Activated CD4-positive, alpha-beta T cell treated with anti-CD3 and anti-CD28 coated beads, Interleukin-2, amount 50 U/mL, for 24 hours (primary cell): ENCODE data around the gene WDR74.
"Not testable (repeated sequence)": the region's sequence is repeated elsewhere in the genome, so short reads cannot be mapped to it uniquely, and the experiment has no call there.

Experiments
- DNase-seq, 2 donors: peaks; one replicate each; pipeline ENCODE4 v3.0.0-alpha.2; 2020; ENCODE audit warnings: low read depth in 1 of 2, low spot score in 1 of 2

Gene WDR74

DNA sequence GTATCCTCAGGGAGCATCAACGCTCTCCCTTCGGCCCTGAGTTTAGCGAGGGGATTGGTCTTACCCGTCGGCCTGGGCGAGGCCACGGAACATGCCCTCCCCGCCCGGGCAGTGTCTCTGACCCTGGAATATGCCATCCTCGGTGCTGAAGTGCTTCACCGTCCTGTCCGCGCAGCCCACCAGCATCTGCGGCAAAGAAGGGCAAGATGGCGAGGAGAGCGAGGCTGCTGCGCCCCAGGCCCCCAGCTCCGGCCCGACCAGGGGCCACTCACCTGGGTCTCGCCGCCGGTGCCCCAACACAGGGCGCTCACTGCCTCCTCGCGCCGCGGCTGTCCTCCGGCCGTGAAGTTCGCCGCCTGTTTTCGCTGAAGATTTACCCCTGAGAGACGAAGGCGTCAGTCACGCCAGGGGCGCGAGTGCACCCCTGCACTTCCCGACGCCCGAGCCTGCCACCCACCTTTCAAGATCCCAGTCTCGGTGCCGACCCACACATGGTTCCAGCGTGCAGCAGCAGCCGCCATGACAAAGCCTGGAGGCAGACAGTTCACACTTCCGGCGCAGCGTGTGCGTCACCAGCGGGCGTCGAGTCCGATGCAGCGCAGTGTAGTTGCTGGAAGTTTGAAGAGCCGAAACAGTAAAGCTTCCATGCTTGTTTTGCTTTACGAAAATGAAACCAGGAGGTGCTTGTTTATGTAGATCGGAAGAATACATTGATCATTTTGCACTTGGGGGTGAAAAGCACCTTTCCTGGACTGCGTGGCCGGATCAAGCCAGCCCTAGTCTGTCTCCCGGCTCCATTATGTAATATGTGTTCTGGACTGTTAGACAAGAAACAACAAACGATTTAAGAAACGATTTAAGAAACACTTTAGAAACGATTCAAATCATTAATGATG lies at the start of gene WDR74:
Gene WDR74, minus strand, starts transcription at position 541 of the 896 bp plus-strand sequence. Its CDS starts 20 bp downstream, at position 521.
- peak; percentile 74 to 90 for DNase-seq

DNA sequence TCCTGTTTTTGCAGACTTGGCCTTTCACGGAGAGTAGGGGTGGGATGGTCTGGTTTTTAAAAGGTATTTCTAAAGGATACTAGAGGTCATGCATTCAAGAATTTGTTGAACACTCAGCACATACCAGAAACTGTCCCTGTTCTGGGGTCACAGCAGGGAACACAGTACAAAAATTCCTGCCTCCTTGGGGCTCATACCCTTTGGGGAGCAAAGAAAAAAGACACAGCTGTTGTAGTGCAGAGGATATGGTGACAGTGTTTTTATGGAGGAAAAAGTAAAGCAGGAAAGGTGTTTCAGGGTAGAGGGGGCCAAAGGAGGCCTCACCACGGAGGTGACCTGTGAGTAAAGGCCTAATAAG lies 49.7 kb upstream of the WDR74 start:
- DNase-seq: no peak

DNA sequence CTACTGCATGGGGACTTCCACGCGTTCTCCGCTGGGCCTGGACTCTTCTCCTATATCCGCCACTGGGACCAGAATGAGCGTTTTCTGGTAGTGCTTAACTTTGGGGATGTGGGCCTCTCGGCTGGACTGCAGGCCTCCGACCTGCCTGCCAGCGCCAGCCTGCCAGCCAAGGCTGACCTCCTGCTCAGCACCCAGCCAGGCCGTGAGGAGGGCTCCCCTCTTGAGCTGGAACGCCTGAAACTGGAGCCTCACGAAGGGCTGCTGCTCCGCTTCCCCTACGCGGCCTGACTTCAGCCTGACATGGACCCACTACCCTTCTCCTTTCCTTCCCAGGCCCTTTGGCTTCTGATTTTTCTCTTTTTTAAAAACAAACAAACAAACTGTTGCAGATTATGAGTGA lies 49.0 kb upstream of the WDR74 start:
- DNase-seq: no peak

DNA sequence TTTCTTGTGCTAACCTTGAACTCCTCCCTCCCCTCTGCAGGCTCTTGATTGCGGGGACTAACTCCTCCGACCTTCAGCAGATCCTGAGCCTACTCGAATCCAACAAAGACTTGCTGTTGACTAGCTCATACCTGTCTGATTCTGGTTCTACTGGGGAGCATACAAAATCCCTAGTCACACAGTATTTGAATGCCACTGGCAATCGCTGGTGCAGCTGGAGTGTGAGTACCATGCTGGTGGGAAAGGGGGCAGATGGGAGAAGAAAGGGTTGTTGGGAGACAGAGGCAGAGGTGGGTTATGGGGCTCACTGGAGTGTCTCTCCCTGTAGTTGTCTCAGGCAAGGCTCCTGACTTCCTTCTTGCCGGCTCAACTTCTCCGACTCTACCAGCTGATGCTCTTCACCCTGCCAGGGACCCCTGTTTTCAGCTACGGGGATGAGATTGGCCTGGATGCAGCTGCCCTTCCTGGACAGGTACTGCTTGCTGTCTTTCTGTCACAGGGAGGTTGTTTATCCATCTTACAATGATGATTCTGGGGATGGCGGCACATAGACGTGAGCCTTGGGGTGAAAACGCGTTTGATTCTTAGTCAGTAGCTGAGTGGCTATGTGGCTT lies 45.9 kb upstream of the WDR74 start:
- no peak for DNase-seq

DNA sequence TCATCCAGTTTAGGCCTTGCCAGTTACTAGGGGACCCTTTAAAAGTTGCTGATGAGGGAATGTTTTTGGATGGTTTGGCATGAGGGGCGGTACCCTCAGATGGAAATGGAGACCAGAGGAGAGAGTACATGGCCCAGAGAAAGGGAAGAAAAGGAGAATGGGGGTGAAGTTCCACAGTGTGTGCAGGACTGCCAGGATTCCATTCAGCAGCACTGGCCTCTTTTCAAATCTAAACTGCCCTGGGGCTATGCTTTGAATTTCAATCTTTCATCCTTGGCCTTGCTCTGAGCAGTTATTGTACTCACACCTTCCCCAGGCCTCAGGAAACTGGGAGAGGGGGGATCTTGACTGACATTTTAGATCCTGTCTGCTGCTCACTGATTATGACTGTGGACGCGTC lies 44.3 kb upstream of the WDR74 start:
- no peak for DNase-seq

DNA sequence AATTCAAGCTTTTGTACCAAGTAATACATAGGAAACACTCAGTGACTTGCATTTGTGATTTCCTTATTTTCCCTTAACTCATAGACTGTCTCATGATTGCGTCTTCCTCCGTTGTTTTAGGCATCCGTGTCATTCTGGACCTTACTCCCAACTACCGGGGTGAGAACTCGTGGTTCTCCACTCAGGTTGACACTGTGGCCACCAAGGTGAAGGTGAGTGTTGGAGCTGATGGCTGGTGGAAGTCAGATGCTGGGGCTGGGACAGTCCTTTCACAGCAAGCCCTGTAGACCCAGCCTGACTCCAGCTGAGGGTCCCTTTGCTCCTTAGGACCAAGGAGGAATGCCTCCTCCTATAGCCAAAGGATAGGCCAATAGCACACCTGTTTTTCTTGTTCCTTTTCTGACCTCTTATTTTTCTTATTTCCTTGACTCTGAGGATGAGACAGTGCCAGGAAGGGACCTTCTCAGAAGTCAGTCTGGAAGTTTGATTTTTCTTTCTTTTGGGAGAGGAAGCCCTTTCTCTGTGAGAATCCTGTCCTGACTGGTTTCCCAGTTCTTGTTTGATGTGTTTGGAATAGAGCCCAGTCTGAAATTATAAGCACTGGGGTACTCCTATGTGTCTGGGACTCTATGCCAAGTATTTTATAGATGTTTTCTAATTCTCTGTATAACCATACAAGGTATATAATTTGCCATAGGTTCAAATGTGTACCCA lies 43.6 kb upstream of the WDR74 start:
- no peak for DNase-seq

DNA sequence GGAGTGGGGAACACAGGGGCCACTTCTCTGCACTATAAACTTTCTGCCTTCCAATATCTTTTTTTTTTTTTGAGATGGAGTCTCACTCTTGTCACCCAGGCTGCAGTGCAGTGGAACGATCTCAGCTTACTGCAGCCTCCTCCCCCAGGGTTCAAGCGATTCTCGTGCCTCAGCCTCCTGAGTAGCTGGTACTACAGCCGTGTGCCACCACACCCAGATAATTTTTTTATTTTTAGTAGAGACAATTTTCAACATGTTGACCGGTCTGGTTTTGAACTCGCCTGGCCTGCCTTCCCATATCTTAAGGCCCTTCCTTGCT lies 43.0 kb upstream of the WDR74 start:
- no peak for DNase-seq

DNA sequence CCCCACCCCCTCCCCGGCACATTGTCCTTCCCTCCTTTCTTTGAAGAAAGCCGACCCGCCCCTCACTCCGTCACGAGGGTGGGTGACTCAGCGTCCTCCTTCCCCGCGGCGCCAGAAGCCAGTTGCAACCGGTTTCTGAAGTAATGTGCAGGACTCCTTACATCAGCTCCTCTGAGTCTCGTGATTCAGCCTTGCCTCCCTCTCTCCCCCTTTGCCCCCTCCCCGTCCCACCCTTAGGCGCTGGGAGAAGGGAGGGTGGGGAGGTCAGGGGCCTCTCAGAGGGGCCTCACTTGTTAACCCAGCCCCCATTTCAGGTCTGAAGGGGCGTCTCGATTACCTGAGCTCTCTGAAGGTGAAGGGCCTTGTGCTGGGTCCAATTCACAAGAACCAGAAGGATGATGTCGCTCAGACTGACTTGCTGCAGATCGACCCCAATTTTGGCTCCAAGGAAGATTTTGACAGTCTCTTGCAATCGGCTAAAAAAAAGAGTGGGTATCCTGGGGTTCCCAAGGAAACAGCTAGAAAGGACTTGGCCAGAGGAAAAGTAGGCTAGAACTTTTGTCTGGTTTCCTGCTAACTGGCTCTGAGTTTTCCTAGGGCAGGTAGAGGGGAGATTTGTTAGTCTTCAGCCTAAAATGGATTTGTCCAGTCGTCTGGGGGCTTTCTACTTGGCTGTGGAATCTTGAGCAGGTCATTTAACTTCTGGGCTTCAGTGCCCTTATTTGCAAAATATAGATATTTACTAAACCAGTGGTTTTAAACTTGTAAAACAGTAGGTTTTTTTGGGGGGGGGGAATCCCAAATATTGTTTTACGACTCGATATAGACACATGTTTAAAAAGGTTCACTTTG lies 42.4 kb upstream of the WDR74 start:
- peak; percentile 89 to 94 for DNase-seq

DNA sequence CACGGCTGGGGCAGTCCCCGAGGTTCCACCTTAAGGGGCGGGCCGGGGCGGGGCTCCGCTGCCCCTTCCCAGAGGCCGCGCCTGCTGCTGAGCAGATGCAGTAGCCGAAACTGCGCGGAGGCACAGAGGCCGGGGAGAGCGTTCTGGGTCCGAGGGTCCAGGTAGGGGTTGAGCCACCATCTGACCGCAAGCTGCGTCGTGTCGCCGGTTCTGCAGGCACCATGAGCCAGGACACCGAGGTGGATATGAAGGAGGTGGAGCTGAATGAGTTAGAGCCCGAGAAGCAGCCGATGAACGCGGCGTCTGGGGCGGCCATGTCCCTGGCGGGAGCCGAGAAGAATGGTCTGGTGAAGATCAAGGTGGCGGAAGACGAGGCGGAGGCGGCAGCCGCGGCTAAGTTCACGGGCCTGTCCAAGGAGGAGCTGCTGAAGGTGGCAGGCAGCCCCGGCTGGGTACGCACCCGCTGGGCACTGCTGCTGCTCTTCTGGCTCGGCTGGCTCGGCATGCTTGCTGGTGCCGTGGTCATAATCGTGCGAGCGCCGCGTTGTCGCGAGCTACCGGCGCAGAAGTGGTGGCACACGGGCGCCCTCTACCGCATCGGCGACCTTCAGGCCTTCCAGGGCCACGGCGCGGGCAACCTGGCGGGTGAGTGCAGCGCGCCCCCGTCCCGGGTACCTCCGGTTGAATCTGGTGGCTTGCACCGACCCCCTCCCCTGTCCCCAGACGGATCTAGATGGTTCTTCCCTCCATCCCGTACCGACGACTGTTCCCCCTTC lies 41.6 kb upstream of the WDR74 start, which contains the start of gene SLC3A2:
Gene SLC3A2, plus strand, starts transcription at position 94 of the 776 bp plus-strand sequence. Its CDS starts 128 bp downstream, at position 222.
- DNase-seq: peak; percentile 77 to 78

DNA sequence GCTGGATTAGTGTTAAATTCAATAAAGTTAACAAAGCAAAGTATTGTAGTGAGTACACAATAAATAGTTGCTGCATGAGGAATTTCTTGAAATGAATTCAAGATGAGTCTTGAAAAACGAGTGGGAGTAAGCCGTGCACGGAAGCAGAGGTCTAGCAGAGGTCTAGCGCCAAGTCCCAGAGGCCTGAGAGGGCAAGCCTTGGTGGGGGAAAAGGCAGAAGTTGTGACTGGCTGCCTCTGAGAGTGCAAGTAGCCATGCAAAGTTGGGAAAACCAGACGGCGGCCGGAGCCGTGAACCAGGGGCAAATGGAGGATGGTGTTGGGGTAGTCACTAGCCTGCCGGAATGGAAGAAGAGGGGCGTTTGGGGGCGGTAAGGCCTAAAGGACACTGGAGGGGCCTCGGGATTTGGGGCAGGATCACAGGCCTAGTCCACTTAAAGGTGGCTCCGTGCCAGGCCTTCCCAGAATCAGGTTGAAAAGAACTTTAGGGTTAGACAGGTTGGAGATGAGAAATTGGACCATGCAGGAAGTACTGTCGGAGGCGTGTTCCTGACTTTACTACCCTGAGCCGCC lies 40.9 kb upstream of the WDR74 start:
- peak in 1 of 2 donors; percentile 24 for DNase-seq

DNA sequence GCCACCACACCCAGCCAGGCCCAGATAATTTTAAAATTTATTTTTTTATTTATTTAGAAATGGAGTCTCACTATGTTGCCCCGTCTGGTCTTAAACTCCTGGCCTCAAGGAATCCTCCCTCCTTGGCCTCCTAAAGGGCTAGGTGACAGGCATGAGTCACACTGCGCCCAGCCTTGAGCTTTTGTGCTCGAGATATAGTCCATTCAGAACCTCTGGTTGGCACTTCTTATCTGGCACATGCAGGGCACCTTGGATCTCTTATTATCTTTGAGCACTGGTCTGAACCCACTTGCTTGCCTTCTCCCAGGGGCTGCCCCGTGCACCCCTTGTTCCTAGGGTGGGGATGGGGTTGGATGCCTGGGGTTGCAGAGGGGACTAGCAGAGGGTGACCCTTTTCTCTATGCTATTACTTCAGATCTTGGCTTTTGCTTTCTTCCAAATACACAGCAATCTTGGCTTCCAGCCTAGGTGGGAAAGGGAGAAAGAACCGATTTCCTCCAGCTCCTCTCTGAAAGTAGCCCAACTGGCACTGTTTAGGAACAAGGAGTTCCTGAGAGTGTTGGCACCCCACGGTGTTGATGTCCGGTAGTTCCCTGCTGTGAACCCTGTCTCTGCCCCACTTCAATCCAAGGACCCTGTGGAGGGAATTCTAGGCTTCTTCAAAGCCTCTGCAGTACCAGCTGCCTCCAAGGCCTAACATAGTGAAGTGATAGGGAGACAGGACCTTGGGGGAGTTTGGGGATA lies 40.0 kb upstream of the WDR74 start:
- no peak for DNase-seq

DNA sequence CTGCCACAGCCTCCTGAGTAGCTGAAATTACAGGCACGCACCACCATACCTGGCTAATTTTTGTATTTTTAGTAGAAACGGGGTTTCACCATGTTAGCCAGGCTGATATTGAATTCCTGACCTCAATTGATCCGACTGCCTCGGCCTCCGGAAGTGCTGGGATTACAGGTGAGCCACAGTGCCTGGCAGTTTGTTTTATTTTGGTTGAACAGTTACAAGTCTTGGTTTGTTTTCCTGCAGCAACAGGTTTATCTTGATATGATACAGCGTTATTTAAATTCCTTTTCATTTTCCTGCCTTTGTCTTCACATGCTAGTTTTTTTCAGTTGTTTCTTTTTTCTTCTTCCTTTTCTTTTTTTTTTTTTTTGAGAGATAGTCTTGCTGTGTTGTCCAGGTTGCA lies 37.3 kb upstream of the WDR74 start:
- DNase-seq: no peak

DNA sequence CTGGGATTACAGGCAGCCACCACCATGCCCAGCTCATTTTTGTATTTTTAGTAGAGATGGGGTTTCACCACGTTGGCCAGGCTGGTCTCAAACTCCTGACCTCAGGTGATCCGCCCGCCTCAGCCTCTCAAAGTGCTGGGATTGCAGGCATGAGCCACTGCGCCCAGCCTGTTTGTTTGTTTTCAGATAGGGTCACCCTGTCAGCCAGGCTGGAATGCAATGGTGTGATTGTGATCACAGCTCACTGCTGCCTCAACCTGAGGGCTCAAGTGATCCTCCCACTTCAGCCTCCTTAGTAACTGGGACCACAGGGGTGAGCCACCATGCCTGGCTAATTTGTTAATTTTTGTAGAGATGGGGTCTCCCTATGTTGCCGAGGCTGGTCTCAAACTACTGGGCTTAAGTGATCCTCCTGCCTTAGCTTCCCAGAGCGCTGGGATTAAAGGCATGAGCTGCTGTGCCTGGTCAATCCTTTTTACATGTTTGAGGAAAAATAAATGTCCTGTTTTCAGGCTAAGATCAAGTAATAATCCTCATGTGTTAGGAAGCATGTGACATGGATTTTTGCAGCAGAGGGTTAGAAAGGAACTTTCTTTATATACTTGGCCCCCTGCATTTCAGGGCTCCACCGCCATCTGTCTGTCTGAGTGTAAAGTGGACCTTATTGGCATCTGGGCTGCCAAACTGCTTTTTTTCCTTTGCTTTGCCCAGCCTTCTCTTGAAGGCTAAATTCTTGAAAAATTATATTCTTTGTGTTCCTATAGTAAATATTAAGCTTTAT lies 36.5 kb upstream of the WDR74 start:
- no peak for DNase-seq

DNA sequence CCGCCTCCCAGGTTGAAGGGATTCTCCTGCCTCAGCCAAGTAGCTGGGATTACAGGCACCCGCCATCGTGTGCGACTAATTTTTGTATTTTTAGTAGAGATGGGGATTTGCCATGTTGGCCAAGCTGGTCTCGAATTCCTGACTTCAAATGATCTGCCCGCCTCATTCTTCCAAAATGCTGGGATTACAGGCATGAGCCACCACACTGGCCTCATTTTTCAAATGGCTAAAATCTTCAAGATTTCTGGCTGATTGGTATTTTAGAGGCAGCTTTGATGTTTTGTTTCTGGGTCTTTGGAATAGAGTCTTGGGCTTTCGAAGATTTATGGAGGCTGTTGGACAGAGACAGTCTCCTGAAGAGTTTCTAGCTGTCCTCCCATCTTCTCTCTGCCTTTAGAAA lies 35.5 kb upstream of the WDR74 start:
- DNase-seq: no peak

DNA sequence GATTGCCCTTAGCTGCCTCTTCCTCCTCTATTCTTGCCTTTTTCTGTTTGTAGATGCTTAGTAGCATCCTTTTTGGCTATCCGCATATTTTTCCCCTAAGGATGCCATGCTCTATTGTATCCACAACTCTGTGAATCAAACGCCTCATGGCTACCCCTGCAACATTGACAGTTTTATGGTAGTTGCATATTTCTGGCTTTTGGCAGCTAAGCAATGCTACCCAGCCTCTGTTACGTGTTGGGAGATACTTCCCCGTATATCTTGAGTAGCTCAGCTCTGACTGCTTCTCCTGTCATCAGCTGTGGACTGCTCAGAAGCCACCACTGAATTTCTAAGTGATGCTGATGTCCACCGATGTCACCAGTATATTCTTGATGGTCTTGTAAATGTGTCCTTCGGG lies 26.2 kb upstream of the WDR74 start:
- no peak for DNase-seq

DNA sequence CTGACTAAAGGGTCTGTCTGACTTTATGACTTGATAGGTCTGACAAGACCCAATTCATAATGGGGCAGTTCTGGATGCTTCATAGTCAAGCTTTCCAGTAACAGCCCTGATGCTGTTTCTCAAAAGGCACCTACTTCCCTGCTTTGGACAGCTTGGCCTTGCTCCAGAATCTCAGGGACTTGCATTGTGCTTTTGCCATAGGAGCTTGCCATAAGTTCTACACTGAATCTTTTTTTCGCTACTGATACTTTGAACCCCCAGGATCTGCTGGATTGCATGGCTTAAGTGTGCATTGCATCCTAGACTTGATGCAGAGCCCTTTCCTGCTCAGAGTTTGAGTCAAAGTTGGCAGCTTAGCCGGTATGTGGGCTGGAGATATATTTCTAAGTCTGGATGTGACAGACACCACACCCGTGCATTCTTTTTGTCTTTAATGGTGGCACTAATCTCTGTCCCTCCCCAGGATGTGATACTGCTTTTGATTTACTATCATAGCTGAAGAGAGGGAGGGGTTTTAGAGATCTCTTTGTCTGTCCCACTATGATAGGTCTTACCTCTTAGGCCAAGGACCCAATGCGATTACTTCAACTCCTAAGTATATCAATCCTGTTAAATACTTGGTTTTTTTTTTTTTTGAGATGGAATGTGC lies 24.4 kb upstream of the WDR74 start:
- DNase-seq: no peak

DNA sequence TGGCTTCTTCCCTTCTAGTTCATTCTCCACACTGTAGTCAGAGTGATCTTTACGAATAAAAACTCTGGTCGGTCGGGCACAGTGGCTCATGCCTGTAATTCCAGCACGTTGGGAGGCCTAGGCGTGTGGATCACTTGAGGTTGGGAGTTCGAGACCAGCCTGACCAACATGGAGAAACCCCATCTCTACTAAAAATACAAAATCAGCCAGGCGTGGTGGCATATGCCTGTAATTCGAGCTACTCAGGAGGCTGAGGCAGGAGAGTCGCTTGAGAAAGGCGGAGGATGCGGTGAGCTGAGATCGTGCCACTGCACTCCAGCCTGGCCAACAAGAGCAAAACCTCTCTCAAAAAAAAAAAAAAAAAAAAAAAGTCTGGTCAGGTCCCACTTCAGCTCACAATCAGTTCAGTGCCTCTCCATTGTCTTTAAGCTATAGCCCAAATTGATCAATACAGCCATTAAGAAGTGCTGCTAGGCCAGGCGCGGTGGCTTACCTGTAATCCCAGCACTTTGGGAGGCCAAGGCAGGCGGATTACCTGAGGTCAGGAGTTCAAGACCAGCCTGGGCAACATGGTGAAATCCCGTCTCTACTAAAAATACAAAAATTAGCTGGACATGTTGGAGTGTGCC lies 22.3 kb upstream of the WDR74 start:
- not testable (repeated sequence) for DNase-seq
